GM23338 (cell line): Measurements from ENCODE around the gene FFAR2. TPM values are rescaled to one million over a fixed set of nuclear protein-coding genes. Genes with fewer than 3 reads are reported as not detected.

Source experiments
- ATAC-seq: fragments of 200-7000 bp; cut with Tn5 transposase; 3 replicates; pipeline ENCODE4 v1.9.1; 2020
- DNase-seq: peaks from one replicate; pipeline ENCODE4 v3.0.0-alpha.2; 2015; ENCODE audit warnings: low spot score
- H2AFZ ChIP-seq: fragments of 200-600 bp; sonication (generic); 2 replicates; pipeline ENCODE4 v1.8.0; 2016; ENCODE audit warnings: antibody characterized with exemption, mild to moderate bottlenecking, moderate library complexity
- H3F3A ChIP-seq: fragments of 200-600 bp; sonication (generic); replicated peaks from 2 replicates; pipeline ENCODE4 v1.8.0; 2017; ENCODE audit warnings: antibody characterized with exemption, mixed run types, low read depth
- H3K27ac ChIP-seq: fragments of 200-600 bp; sonication (generic); 2 replicates; pipeline ENCODE4 v1.6.1; 2016; ENCODE audit warnings: low read depth
- H3K27me3 ChIP-seq: fragments of 200-600 bp; sonication (generic); 2 replicates; pipeline ENCODE4 v1.8.0; 2016; ENCODE audit warnings: mild to moderate bottlenecking, mixed run types, moderate library complexity; ENCODE audit not compliant: insufficient read depth
- H3K36me3 ChIP-seq: fragments of 200-600 bp; sonication (generic); 2 replicates; pipeline ENCODE4 v1.8.0; 2016; ENCODE audit warnings: mild to moderate bottlenecking; ENCODE audit not compliant: insufficient read depth
- H3K4me1 ChIP-seq: fragments of 200-600 bp; sonication (generic); 2 replicates; pipeline ENCODE4 v1.8.0; 2016; ENCODE audit warnings: mild to moderate bottlenecking, moderate library complexity; ENCODE audit not compliant: insufficient read depth
- H3K4me2 ChIP-seq: fragments of 200-600 bp; sonication (generic); 2 replicates; pipeline ENCODE4 v1.7.1; 2017; ENCODE audit warnings: mixed run types
- H3K4me3 ChIP-seq: fragments of 200-600 bp; sonication (generic); 2 replicates; pipeline ENCODE4 v1.6.1; 2016; ENCODE audit warnings: mixed run types
- H3K79me2 ChIP-seq: fragments of 200-600 bp; sonication (generic); replicated peaks from 2 replicates; pipeline ENCODE4 v1.8.0; 2017; ENCODE audit warnings: mild to moderate bottlenecking; ENCODE audit not compliant: insufficient read depth
- H3K9me2 ChIP-seq: fragments of 200-600 bp; sonication (generic); 2 replicates; pipeline ENCODE4 v1.8.0; 2017; ENCODE audit not compliant: insufficient read depth
- H4K20me1 ChIP-seq: fragments of 200-600 bp; sonication (generic); replicated peaks from 2 replicates; pipeline ENCODE4 v1.8.0; 2017; ENCODE audit warnings: mild to moderate bottlenecking; ENCODE audit not compliant: insufficient read depth
- H3K27ac Mint-ChIP-seq: 2 replicates; pipeline ENCODE4 v1.8.0; 2020; ENCODE audit warnings: inconsistent platforms, mild to moderate bottlenecking, moderate library complexity, mixed read lengths
- H3K27me3 Mint-ChIP-seq: 3 replicates; pipeline ENCODE4 v1.8.0; 2022; ENCODE audit warnings: low read depth, mild to moderate bottlenecking, moderate library complexity, mixed read lengths, inconsistent platforms; ENCODE audit not compliant: insufficient read depth, poor library complexity
- H3K36me3 Mint-ChIP-seq: 3 replicates; pipeline ENCODE4 v1.8.0; 2021; ENCODE audit warnings: low read depth, mild to moderate bottlenecking, inconsistent platforms, moderate library complexity, mixed read lengths
- H3K4me1 Mint-ChIP-seq: 3 replicates; pipeline ENCODE4 v1.8.0; 2020; ENCODE audit warnings: mild to moderate bottlenecking, inconsistent platforms, mixed read lengths
- H3K4me3 Mint-ChIP-seq: 3 replicates; pipeline ENCODE4 v1.8.0; 2021; ENCODE audit warnings: moderate library complexity, mild to moderate bottlenecking, inconsistent platforms, mixed read lengths
- H3K9me3 Mint-ChIP-seq: 3 replicates; pipeline ENCODE4 v1.8.0; 2020; ENCODE audit warnings: moderate library complexity, mild to moderate bottlenecking, inconsistent platforms, mixed read lengths
- CREB1 ChIP-seq: fragments of 250-450 bp; sonication (Bioruptor Pico); IDR thresholded peaks from 2 replicates; pipeline ENCODE4 v1.5.0; 2020; ENCODE audit warnings: low read depth, mild to moderate bottlenecking, moderate library complexity
- EZH2 ChIP-seq: fragments of 200-600 bp; sonication (generic); IDR thresholded peaks from one replicate; pipeline ENCODE4 v1.8.0; 2017; ENCODE audit warnings: antibody characterized with exemption, mild to moderate bottlenecking, low read depth; ENCODE audit not compliant: unreplicated experiment
- EZH2phosphoT487 ChIP-seq: fragments of 200-600 bp; sonication (generic); IDR thresholded peaks from one replicate; pipeline ENCODE4 v1.8.1; 2018; ENCODE audit warnings: antibody characterized with exemption; ENCODE audit not compliant: unreplicated experiment
- JUNB ChIP-seq: IDR thresholded peaks from one replicate; pipeline ENCODE4 v1.6.1; 2016; ENCODE audit warnings: antibody characterized with exemption; ENCODE audit not compliant: unreplicated experiment
- NANOG ChIP-seq: IDR thresholded peaks from 2 replicates; pipeline ENCODE4 v1.6.1; 2016; ENCODE audit warnings: antibody characterized with exemption, borderline replicate concordance
- POLR2AphosphoS5 ChIP-seq: IDR thresholded peaks from 2 replicates; pipeline ENCODE4 v1.6.1; 2016; ENCODE audit warnings: antibody characterized with exemption, low read depth
- STAT1 ChIP-seq: IDR thresholded peaks from one replicate; pipeline ENCODE4 v1.6.1; 2016; ENCODE audit warnings: antibody characterized with exemption; ENCODE audit not compliant: unreplicated experiment
- ZNF114 ChIP-seq: fragments of 250-450 bp; sonication (Bioruptor Pico); IDR thresholded peaks from 2 replicates; pipeline ENCODE4 v1.5.0; 2020; ENCODE audit warnings: mild to moderate bottlenecking, moderate library complexity
- ZNF331 ChIP-seq: fragments of 250-450 bp; sonication (Bioruptor Pico); IDR thresholded peaks from 2 replicates; pipeline ENCODE4 v1.5.0; 2020; ENCODE audit warnings: low read depth, mild to moderate bottlenecking, moderate library complexity
- polyA plus RNA-seq: library from polyadenylated mRNA; unstranded; fragments of >200 nt; fragmentation: Nextera tagmentation; extraction: Ambion mirVana; gene quantifications from 2 replicates; pipeline ENCODE4 v1.2.1, GENCODE V29; 2016
- total RNA-seq: library from RNA; depleted of rRNA; stranded (reverse); fragments of >200 nt; shearing (Covaris generic); gene quantifications from 2 replicates; pipeline ENCODE4 v1.2.3, GENCODE V29; 2014
- TF ChIP-seq, protein P1 (sequence below): IDR thresholded peaks from one replicate; pipeline ENCODE4 v1.6.1; 2018; ENCODE audit warnings: antibody characterized with exemption; ENCODE audit not compliant: unreplicated experiment
- TF ChIP-seq, protein P2 (sequence below): fragments of 250-450 bp; sonication (Bioruptor Pico); IDR thresholded peaks from 2 replicates; pipeline ENCODE4 v1.5.0; 2020; ENCODE audit warnings: mild to moderate bottlenecking, moderate library complexity
- TF ChIP-seq, protein P3 (sequence below), 2 experiments: fragments of 200-600 bp in 1 of 2; sonication (generic) in 1 of 2; conservative IDR thresholded peaks; 2 replicates each; pipeline versions ENCODE4 v1.5.1 to v1.6.1; 2016 to 2017; ENCODE audit warnings: antibody characterized with exemption in 2 of 2, low read depth in 2 of 2, mild to moderate bottlenecking in 2 of 2, moderate library complexity in 1 of 2
- TF ChIP-seq, protein P4 (sequence below): IDR thresholded peaks from 2 replicates; pipeline ENCODE4 v1.6.1; 2016; ENCODE audit warnings: antibody characterized with exemption

The FFAR2 gene
- total and polyA plus RNA-seq, 2 experiments from 2014 or later = not detected

DNA sequence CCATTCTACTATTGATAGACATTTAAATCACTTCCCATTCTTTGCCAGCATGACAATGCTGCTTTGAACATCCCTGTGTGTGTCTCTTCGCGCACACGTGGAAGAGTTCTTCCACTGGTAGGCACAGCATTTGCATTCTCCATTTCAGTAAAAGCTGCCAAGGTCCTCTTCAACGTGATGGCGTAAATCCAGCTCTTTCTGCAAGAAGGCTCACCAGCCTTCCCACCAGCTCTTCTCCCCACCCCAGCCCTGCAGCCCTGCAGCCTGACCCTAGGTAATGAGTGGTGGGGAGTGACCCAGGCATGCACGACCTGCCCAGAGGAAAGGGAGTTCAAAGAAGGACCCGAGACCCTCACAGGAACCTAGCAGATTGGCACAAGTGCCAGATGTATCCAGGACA, 31.7 kb upstream of the FFAR2 start:
- no peak overlapping the region for H3K27ac Mint-ChIP-seq
- Histone ChIP-seq H3K27ac (no peak overlapping the region), H3K9me2 (no peaks in the 10 kb centered on the region), H3F3A (no peaks in the 10 kb centered on the region), H3K4me3 (no peak overlapping the region), H3K27me3 (no peaks in the 10 kb centered on the region), H4K20me1 (no peaks in the 10 kb centered on the region), H3K4me1 (no peaks in the 10 kb centered on the region), H3K79me2 (no peaks in the 10 kb centered on the region), H2AFZ (no peak overlapping the region), H3K36me3 (no peaks in the 10 kb centered on the region), H3K4me2 (no peak overlapping the region)
- ATAC-seq = no peak
- no peaks in the 10 kb centered on the region; the same call in 2 of the 3 replicates for H3K4me1 Mint-ChIP-seq
- peaks cover 6% of the 10 kb centered on the region for H3K27me3 Mint-ChIP-seq
- H3K9me3 Mint-ChIP-seq = no peaks in the 10 kb centered on the region; the same call in 2 of the 3 replicates
- H3K4me3 Mint-ChIP-seq = no peak overlapping the region
- DNase-seq = no peak
- TF ChIP-seq JUNB = no peak
- TF ChIP-seq, protein P1, sequence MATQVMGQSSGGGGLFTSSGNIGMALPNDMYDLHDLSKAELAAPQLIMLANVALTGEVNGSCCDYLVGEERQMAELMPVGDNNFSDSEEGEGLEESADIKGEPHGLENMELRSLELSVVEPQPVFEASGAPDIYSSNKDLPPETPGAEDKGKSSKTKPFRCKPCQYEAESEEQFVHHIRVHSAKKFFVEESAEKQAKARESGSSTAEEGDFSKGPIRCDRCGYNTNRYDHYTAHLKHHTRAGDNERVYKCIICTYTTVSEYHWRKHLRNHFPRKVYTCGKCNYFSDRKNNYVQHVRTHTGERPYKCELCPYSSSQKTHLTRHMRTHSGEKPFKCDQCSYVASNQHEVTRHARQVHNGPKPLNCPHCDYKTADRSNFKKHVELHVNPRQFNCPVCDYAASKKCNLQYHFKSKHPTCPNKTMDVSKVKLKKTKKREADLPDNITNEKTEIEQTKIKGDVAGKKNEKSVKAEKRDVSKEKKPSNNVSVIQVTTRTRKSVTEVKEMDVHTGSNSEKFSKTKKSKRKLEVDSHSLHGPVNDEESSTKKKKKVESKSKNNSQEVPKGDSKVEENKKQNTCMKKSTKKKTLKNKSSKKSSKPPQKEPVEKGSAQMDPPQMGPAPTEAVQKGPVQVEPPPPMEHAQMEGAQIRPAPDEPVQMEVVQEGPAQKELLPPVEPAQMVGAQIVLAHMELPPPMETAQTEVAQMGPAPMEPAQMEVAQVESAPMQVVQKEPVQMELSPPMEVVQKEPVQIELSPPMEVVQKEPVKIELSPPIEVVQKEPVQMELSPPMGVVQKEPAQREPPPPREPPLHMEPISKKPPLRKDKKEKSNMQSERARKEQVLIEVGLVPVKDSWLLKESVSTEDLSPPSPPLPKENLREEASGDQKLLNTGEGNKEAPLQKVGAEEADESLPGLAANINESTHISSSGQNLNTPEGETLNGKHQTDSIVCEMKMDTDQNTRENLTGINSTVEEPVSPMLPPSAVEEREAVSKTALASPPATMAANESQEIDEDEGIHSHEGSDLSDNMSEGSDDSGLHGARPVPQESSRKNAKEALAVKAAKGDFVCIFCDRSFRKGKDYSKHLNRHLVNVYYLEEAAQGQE = no peak
- TF ChIP-seq ZNF331 (CRISPR knock-in tag) = no peak
- TF ChIP-seq POLR2AphosphoS5 = no peak
- TF ChIP-seq CREB1 = no peak
- TF ChIP-seq, protein P2, sequence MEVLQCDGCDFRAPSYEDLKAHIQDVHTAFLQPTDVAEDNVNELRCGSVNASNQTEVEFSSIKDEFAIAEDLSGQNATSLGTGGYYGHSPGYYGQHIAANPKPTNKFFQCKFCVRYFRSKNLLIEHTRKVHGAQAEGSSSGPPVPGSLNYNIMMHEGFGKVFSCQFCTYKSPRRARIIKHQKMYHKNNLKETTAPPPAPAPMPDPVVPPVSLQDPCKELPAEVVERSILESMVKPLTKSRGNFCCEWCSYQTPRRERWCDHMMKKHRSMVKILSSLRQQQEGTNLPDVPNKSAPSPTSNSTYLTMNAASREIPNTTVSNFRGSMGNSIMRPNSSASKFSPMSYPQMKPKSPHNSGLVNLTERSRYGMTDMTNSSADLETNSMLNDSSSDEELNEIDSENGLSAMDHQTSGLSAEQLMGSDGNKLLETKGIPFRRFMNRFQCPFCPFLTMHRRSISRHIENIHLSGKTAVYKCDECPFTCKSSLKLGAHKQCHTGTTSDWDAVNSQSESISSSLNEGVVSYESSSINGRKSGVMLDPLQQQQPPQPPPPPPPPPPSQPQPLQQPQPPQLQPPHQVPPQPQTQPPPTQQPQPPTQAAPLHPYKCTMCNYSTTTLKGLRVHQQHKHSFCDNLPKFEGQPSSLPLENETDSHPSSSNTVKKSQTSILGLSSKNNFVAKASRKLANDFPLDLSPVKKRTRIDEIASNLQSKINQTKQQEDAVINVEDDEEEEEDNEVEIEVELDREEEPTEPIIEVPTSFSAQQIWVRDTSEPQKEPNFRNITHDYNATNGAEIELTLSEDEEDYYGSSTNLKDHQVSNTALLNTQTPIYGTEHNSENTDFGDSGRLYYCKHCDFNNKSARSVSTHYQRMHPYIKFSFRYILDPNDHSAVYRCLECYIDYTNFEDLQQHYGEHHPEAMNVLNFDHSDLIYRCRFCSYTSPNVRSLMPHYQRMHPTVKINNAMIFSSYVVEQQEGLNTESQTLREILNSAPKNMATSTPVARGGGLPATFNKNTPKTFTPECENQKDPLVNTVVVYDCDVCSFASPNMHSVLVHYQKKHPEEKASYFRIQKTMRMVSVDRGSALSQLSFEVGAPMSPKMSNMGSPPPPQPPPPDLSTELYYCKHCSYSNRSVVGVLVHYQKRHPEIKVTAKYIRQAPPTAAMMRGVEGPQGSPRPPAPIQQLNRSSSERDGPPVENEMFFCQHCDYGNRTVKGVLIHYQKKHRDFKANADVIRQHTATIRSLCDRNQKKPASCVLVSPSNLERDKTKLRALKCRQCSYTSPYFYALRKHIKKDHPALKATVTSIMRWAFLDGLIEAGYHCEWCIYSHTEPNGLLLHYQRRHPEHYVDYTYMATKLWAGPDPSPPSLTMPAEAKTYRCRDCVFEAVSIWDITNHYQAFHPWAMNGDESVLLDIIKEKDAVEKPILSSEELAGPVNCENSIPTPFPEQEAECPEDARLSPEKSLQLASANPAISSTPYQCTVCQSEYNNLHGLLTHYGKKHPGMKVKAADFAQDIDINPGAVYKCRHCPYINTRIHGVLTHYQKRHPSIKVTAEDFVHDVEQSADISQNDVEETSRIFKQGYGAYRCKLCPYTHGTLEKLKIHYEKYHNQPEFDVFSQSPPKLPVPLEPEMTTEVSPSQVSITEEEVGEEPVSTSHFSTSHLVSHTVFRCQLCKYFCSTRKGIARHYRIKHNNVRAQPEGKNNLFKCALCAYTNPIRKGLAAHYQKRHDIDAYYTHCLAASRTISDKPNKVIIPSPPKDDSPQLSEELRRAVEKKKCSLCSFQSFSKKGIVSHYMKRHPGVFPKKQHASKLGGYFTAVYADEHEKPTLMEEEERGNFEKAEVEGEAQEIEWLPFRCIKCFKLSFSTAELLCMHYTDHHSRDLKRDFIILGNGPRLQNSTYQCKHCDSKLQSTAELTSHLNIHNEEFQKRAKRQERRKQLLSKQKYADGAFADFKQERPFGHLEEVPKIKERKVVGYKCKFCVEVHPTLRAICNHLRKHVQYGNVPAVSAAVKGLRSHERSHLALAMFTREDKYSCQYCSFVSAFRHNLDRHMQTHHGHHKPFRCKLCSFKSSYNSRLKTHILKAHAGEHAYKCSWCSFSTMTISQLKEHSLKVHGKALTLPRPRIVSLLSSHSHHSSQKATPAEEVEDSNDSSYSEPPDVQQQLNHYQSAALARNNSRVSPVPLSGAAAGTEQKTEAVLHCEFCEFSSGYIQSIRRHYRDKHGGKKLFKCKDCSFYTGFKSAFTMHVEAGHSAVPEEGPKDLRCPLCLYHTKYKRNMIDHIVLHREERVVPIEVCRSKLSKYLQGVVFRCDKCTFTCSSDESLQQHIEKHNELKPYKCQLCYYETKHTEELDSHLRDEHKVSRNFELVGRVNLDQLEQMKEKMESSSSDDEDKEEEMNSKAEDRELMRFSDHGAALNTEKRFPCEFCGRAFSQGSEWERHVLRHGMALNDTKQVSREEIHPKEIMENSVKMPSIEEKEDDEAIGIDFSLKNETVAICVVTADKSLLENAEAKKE (CRISPR knock-in tag) = no peak
- no peak for TF ChIP-seq EZH2phosphoT487
- no peak for TF ChIP-seq EZH2
- TF ChIP-seq ZNF114 = no peak
- TF ChIP-seq STAT1 = no peak
- TF ChIP-seq NANOG = no peak
- TF ChIP-seq, protein P3, sequence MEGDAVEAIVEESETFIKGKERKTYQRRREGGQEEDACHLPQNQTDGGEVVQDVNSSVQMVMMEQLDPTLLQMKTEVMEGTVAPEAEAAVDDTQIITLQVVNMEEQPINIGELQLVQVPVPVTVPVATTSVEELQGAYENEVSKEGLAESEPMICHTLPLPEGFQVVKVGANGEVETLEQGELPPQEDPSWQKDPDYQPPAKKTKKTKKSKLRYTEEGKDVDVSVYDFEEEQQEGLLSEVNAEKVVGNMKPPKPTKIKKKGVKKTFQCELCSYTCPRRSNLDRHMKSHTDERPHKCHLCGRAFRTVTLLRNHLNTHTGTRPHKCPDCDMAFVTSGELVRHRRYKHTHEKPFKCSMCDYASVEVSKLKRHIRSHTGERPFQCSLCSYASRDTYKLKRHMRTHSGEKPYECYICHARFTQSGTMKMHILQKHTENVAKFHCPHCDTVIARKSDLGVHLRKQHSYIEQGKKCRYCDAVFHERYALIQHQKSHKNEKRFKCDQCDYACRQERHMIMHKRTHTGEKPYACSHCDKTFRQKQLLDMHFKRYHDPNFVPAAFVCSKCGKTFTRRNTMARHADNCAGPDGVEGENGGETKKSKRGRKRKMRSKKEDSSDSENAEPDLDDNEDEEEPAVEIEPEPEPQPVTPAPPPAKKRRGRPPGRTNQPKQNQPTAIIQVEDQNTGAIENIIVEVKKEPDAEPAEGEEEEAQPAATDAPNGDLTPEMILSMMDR (conservative IDR thresholded peaks at IDR 0.05; ENCODE audit: low read depth in 2 of 2) = no peak
- TF ChIP-seq, protein P4, sequence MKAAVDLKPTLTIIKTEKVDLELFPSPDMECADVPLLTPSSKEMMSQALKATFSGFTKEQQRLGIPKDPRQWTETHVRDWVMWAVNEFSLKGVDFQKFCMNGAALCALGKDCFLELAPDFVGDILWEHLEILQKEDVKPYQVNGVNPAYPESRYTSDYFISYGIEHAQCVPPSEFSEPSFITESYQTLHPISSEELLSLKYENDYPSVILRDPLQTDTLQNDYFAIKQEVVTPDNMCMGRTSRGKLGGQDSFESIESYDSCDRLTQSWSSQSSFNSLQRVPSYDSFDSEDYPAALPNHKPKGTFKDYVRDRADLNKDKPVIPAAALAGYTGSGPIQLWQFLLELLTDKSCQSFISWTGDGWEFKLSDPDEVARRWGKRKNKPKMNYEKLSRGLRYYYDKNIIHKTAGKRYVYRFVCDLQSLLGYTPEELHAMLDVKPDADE = no peak
- no peaks in the 10 kb centered on the region for H3K36me3 Mint-ChIP-seq
